B cell (primary cell): Measurements from ENCODE around the gene ADRA2C. TPM values are rescaled to one million over a fixed set of nuclear protein-coding genes. Genes with fewer than 3 reads are reported as not detected.

ENCODE experiments used
- ATAC-seq: fragments of 200-7000 bp; cut with Tn5 transposase; one replicate; pipeline ENCODE4 v1.10.0; 2021; ENCODE audit warnings: low read depth, mild to moderate bottlenecking, moderate number of reproducible peaks, moderate library complexity
- CTCF ChIA-PET: fragments of 350-600 bp; sonication (Branson Sonifier 250); formaldehyde crosslinking; loops from one replicate; lab custom pipeline; 2021; ENCODE audit warnings: antibody characterized with exemption, inconsistent platforms; lab: Charles Lee
- POLR2A ChIA-PET: fragments of 350-600 bp; sonication (Branson Sonifier 250); formaldehyde crosslinking; loops from one replicate; lab custom pipeline; 2021; ENCODE audit warnings: antibody characterized with exemption; lab: Charles Lee
- DNase-seq: peaks from one replicate; pipeline ENCODE4 v3.0.0; 2013
- H2AFZ ChIP-seq: 2 replicates; pipeline ENCODE4 v1.6.1; 2012; ENCODE audit warnings: mild to moderate bottlenecking, low read depth, low read length; ENCODE audit not compliant: insufficient read depth, poor library complexity, severe bottlenecking
- H3K27ac ChIP-seq, 2 donors: 1 replicate in 1 of 2; 2 replicates in 1 of 2; pipeline ENCODE4 v1.5.1; 2012 to 2013; ENCODE audit warnings: low read length in 2 of 2, mild to moderate bottlenecking in 2 of 2, moderate library complexity in 1 of 2
- H3K27me3 ChIP-seq, 4 experiments: fragments of 200-600 bp in 1 of 4; sonication (generic) in 1 of 4; replicated peaks in 1 of 4; 1 replicate in 2 of 4; 2 replicates in 2 of 4; pipeline versions ENCODE4 v1.6.1 to v1.7.0; 2013 to 2016; ENCODE audit warnings: low read length in 3 of 4, mild to moderate bottlenecking in 2 of 4, mixed read lengths in 1 of 4, moderate library complexity in 1 of 4; ENCODE audit not compliant: insufficient read depth in 4 of 4, control insufficient read depth in 3 of 4; ENCODE audit errors: control extremely low read depth in 1 of 4
- H3K36me3 ChIP-seq, 2 experiments: replicated peaks in 1 of 2; 1 replicate in 1 of 2; 2 replicates in 1 of 2; pipeline versions ENCODE4 v1.6.1 to v1.7.1; 2013; ENCODE audit warnings: low read length in 1 of 2; ENCODE audit not compliant: insufficient read depth in 2 of 2, control insufficient read depth in 1 of 2; ENCODE audit errors: control extremely low read depth in 1 of 2, extremely low read depth in 1 of 2
- H3K4me1 ChIP-seq, 2 donors: fragments of 200-600 bp in 1 of 2; sonication (generic) in 1 of 2; 1 replicate in 1 of 2; 2 replicates in 1 of 2; pipeline versions ENCODE4 v1.5.1 to v1.6.1; 2013 to 2017; ENCODE audit warnings: low read length in 2 of 2; ENCODE audit not compliant: control insufficient read depth in 2 of 2, insufficient read depth in 2 of 2
- H3K4me2 ChIP-seq: replicated peaks from 2 replicates; pipeline ENCODE3; 2012; ENCODE audit warnings: mild to moderate bottlenecking, low read depth, low read length; ENCODE audit not compliant: poor library complexity, severe bottlenecking
- H3K4me3 ChIP-seq, 5 experiments: fragments of 200-600 bp in 1 of 5; sonication (generic) in 1 of 5; 1 replicate in 3 of 5; 2 replicates in 2 of 5; pipeline versions ENCODE4 v1.5.1 to v1.7.0; 2011 to 2016; ENCODE audit warnings: low read length in 4 of 5, mild to moderate bottlenecking in 4 of 5, low read depth in 2 of 5, control low read depth in 1 of 5, moderate library complexity in 1 of 5; ENCODE audit not compliant: insufficient read depth in 1 of 5; ENCODE audit errors: control extremely low read depth in 1 of 5, extremely low read depth in 1 of 5
- H3K79me2 ChIP-seq: fragments of 200-600 bp; sonication (generic); one replicate; pipeline ENCODE4 v1.6.0; 2016; ENCODE audit warnings: low read length; ENCODE audit not compliant: control insufficient read depth, insufficient read depth
- H3K9ac ChIP-seq: fragments of 200-600 bp; sonication (generic); 2 replicates; pipeline ENCODE4 v1.6.1; 2017; ENCODE audit warnings: mild to moderate bottlenecking, low read length, moderate library complexity
- H3K9me3 ChIP-seq, 3 donors: one replicate each; pipeline versions ENCODE4 v1.6.1 to v1.7.1; 2013; ENCODE audit warnings: low read length in 2 of 3; ENCODE audit not compliant: control insufficient read depth in 2 of 3, insufficient read depth in 1 of 3; ENCODE audit errors: control extremely low read depth in 1 of 3
- H4K20me1 ChIP-seq: 2 replicates; pipeline ENCODE4 v1.6.0; 2012; ENCODE audit warnings: mild to moderate bottlenecking, low read length; ENCODE audit not compliant: insufficient read depth, control insufficient read depth, poor library complexity, severe bottlenecking
- H3K27ac Mint-ChIP-seq: one replicate; pipeline ENCODE4 v1.8.0; 2021; ENCODE audit warnings: mixed read lengths
- H3K27me3 Mint-ChIP-seq: one replicate; pipeline ENCODE4 v1.8.0; 2021; ENCODE audit warnings: mixed read lengths
- H3K4me1 Mint-ChIP-seq: one replicate; pipeline ENCODE4 v1.8.0; 2021; ENCODE audit warnings: mixed read lengths
- H3K4me3 Mint-ChIP-seq: one replicate; pipeline ENCODE4 v1.8.0; 2021; ENCODE audit warnings: mixed read lengths
- H3K9me3 Mint-ChIP-seq: one replicate; pipeline ENCODE4 v1.8.0; 2022; ENCODE audit warnings: mixed read lengths; ENCODE audit not compliant: insufficient read depth
- CTCF ChIP-seq: fragments of 200-600 bp; IDR thresholded peaks from one replicate; pipeline ENCODE4 v1.8.0; 2022; ENCODE audit warnings: antibody characterized with exemption, mild to moderate bottlenecking
- EZH2 ChIP-seq: IDR thresholded peaks from 2 replicates; pipeline ENCODE4 v1.6.1; 2012; ENCODE audit warnings: borderline replicate concordance, low read depth, mild to moderate bottlenecking, moderate library complexity, low read length; ENCODE audit not compliant: insufficient read depth, poor library complexity, severe bottlenecking
- WGBS: methylation state at CpG from one replicate; pipeline ENCODE4 v1.1.5; 2013; ENCODE audit warnings: missing lambda C conversion rate; ENCODE audit not compliant: insufficient coverage; 5-methylcytosine and 5-hydroxymethylcytosine counted together
- intact Hi-C: fragments of 100-400 bp; cut with micrococcal nuclease; formaldehyde crosslinking; loops from one replicate; pipeline ENCODE4 v1.10.0; 2022
- polyA plus RNA-seq: library from polyadenylated mRNA; depleted of rRNA; stranded (reverse); fragments of >200 nt; gene quantifications from 2 replicates; pipeline ENCODE4 v1.2.3, GENCODE V29; 2012
- total RNA-seq, 2 donors: library from RNA; stranded (reverse); fragments of 120-200 nt in 1 of 2; gene quantifications; 1 replicate in 1 of 2; 2 replicates in 1 of 2; pipeline versions ENCODE4 v1.2.3 to v1.2.4, GENCODE V29; 2013 to 2022

Gene ADRA2C
- total and polyA plus RNA-seq, 2 donors (not counting 1 experiment from before 2014, with no cell fraction given) = not detected

GRCh38 chr4:3730422-3731190 is 35.6 kb upstream of the ADRA2C start:
- DNase-seq = no peak

More at GRCh38 chr4:3730422-3731190, 35.6 kb upstream of the ADRA2C start:
- ChIA-PET POLR2A (no interaction called here), CTCF (no interaction called here)
- Mint-ChIP-seq H3K27ac (no peak overlapping the region), H3K27me3 (peaks cover 8% of the 10 kb centered on the region), H3K4me1 (no peaks in the 10 kb centered on the region), H3K9me3 (no peaks in the 10 kb centered on the region), H3K4me3 (no peak overlapping the region)
- intact Hi-C loops = no loop called here
- peaks cover 0 to 2% (median 0%) of the 10 kb centered on the region in 4 experiments for H3K27me3 ChIP-seq
- H3K79me2 ChIP-seq = no peaks in the 10 kb centered on the region
- no peaks in the 10 kb centered on the region for H4K20me1 ChIP-seq
- TF ChIP-seq EZH2 = no peak
- no peak for TF ChIP-seq CTCF
- H2AFZ ChIP-seq = no peak overlapping the region
- H3K9ac ChIP-seq = no peak overlapping the region
- no peaks in the 10 kb centered on the region for H3K4me1 ChIP-seq
- 94% methylated on average over 3 of the region's 17 CpGs for WGBS
- no peak overlapping the region for H3K4me2 ChIP-seq
- no peaks in the 10 kb centered on the region for H3K36me3 ChIP-seq
- no peak overlapping the region for H3K4me3 ChIP-seq
- H3K9me3 ChIP-seq = peaks cover 0 to 16% (median 0%) of the 10 kb centered on the region in 3 donors
- no peak overlapping the region for H3K27ac ChIP-seq
- ATAC-seq = no peak
